Measurements from ENCODE around the gene SCLT1.
A peak's percentile ranks its signal among the peaks of the same experiment; 100 is the strongest.

SCLT1 gene

DNA sequence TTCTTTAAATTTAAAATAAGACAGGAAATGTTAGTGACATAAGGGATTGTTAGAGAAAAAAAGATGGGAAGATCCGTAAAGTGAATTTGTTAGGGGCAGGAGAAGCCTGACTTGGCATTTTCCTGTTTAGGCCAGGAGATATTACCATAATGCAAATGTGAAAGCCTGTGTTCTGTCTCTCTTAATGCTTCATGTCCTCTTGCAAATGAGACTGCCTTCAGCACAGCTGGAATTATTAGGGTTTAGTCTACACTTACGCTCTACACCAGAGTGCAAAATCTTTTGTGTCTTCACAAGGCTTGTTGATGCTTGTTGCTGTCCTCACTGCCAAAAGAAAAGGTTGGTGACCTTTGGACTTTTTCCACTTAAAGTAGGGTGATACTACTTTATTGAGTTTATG lies 227.1 kb downstream of the SCLT1 start:
- TF ChIP-seq FOXP2 (optimal IDR thresholded peaks at IDR 0.05; ENCODE audit: borderline replicate concordance, extremely low read depth, extremely low read length, insufficient read depth) = no peak

DNA sequence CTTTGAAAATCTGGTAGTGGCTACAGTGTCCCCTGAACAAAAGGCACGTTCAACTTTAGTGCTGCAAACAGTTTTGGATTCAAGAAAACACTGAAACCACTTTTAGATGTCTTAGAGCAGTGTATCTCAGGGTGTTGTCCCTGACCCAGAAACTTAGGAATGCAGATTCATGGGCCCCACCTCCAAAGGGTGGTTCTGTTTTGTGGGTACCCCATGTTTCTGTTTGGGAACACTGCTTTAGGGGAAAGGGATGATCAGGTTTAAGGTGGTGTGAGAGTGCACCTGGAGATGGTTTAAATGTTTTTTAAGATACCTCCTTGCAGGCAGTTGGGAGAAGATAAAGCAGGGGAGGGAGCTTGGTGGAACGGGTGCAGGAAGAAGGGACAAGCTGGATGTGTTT lies 228.2 kb downstream of the SCLT1 start:
- TF ChIP-seq TAF1 (IDR thresholded peaks at IDR 0.05; ENCODE audit: borderline replicate concordance, insufficient read depth, low read length) = no peak
- no peak for TF ChIP-seq SIN3A (IDR thresholded peaks at IDR 0.05; ENCODE audit: borderline replicate concordance, insufficient read depth, low read length)
- TF ChIP-seq, protein P1, sequence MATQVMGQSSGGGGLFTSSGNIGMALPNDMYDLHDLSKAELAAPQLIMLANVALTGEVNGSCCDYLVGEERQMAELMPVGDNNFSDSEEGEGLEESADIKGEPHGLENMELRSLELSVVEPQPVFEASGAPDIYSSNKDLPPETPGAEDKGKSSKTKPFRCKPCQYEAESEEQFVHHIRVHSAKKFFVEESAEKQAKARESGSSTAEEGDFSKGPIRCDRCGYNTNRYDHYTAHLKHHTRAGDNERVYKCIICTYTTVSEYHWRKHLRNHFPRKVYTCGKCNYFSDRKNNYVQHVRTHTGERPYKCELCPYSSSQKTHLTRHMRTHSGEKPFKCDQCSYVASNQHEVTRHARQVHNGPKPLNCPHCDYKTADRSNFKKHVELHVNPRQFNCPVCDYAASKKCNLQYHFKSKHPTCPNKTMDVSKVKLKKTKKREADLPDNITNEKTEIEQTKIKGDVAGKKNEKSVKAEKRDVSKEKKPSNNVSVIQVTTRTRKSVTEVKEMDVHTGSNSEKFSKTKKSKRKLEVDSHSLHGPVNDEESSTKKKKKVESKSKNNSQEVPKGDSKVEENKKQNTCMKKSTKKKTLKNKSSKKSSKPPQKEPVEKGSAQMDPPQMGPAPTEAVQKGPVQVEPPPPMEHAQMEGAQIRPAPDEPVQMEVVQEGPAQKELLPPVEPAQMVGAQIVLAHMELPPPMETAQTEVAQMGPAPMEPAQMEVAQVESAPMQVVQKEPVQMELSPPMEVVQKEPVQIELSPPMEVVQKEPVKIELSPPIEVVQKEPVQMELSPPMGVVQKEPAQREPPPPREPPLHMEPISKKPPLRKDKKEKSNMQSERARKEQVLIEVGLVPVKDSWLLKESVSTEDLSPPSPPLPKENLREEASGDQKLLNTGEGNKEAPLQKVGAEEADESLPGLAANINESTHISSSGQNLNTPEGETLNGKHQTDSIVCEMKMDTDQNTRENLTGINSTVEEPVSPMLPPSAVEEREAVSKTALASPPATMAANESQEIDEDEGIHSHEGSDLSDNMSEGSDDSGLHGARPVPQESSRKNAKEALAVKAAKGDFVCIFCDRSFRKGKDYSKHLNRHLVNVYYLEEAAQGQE (IDR thresholded peaks at IDR 0.05; ENCODE audit: insufficient read depth in 1 of 2, low read depth in 2 of 2, low read length in 2 of 2) = no peak

DNA sequence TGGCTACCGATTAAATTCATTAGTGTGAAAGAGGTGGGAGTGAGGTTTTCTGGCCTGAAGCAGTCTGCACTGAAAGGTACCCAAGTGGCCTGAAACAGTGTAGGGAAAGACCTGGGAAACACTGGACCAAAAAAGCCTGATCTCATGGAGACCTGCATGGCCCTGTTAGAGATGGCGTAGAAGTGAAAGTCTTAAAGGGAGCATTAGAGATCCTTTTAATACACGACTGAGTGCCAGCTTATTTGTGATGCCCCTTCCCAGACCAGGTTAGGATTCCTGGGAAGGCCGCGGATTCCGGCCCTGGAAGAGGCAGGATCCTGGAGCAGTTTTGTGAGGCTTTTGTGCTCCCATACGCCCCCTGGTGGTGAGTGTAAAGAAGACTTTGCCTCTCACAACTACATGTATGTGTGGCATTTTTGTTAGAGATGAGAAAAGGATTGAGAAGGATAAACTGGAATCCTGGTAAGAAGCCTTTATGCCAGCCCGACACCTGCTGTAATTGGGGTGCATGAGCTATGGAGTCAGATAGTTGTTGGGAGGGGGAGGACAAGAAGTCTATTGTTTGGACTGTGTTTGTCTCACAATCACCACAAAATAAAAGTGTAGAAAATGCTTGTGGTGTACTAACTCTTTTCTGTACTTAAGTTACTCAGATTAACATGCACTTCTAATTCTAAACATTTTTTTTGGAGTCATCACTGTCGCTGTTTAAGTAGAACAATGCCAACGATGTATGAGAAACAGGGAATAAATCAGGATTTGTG lies 229.8 kb downstream of the SCLT1 start:
- no peak for TF ChIP-seq POLR2AphosphoS5 (IDR thresholded peaks at IDR 0.05; ENCODE audit: low read depth, low read length)
- TF ChIP-seq, protein P1 (IDR thresholded peaks at IDR 0.05; ENCODE audit: insufficient read depth in 1 of 2, low read depth in 2 of 2, low read length in 2 of 2) = no peak
- TF ChIP-seq SIN3A (IDR thresholded peaks at IDR 0.05; ENCODE audit: borderline replicate concordance, insufficient read depth, low read length) = no peak
- TF ChIP-seq FOXP2 (optimal IDR thresholded peaks at IDR 0.05; ENCODE audit: borderline replicate concordance, extremely low read depth, extremely low read length, insufficient read depth) = no peak
- TF ChIP-seq TAF1 (IDR thresholded peaks at IDR 0.05; ENCODE audit: borderline replicate concordance, insufficient read depth, low read length) = no peak

DNA sequence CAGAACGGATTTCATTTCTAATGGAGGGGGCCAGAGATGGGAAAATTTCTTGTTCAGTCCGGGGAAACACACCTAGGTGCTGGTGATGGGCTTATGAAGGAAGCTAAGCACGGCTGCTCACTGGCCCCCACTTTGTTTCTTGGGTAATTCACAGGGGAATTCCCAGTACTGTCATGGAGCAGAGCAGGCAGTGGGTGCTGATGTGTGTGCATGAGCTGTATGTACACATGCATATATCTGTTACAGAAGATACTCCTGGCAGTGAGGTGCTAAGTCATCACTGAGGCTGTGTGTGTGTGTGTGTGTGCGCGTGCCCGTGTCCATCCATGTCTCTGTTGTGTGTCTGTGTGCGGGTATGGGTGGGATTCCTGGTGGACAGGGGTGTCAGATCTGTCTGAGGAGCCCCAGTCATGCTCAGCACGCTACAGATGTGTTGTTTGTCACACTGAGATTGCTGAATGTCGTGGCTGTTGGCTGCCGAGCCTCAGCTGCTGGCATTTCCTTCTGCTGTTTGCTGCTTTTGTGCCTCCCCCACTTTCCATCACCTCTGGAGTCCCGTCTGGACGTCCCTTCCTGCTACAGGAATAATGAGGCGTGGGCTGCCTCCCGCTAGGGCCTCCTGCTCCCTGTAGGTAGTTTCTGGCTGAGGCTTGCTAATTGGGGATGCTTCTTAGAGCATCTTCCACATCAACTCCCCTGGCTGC lies 230.6 kb downstream of the SCLT1 start:
- peak; percentile 42 for TF ChIP-seq FOXP2 (optimal IDR thresholded peaks at IDR 0.05; ENCODE audit: borderline replicate concordance, extremely low read depth, extremely low read length, insufficient read depth)
- no peak for TF ChIP-seq SIN3A (IDR thresholded peaks at IDR 0.05; ENCODE audit: borderline replicate concordance, insufficient read depth, low read length)
- TF ChIP-seq POLR2AphosphoS5 (IDR thresholded peaks at IDR 0.05; ENCODE audit: low read depth, low read length) = no peak

DNA sequence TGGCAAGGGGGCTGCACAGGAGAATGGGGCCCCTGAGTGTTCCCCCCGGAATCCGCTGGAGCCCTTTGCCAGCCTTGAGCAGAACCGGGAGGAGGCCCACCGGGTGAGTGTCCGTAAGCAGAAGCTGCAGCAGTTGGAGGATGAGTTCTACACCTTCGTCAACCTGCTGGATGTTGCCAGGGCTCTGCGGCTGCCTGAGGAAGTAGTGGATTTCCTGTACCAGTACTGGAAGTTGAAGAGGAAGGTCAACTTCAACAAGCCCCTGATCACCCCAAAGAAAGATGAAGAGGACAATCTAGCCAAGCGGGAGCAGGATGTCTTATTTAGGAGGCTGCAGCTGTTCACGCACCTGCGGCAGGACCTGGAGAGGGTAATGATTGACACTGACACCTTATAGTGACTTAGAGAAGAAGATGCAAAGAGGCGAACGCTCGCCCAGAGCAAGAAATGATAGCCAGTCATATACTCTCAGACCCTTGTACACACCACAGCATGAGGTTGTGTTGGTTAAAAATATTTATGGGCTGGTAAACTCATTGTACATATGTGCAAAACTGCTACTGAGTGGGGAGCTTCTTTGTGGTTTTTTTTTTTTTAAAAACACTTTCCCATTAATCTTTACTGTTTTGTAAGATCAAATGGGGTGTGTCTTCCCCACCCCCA lies 231.4 kb downstream of the SCLT1 start:
- TF ChIP-seq TAF1 (IDR thresholded peaks at IDR 0.05; ENCODE audit: borderline replicate concordance, insufficient read depth, low read length) (no peak), POLR2AphosphoS5 (IDR thresholded peaks at IDR 0.05; ENCODE audit: low read depth, low read length) (no peak), FOXP2 (optimal IDR thresholded peaks at IDR 0.05; ENCODE audit: borderline replicate concordance, extremely low read depth, extremely low read length, insufficient read depth) (no peak), SIN3A (IDR thresholded peaks at IDR 0.05; ENCODE audit: borderline replicate concordance, insufficient read depth, low read length) (no peak)
- TF ChIP-seq, protein P1 (IDR thresholded peaks at IDR 0.05; ENCODE audit: insufficient read depth in 1 of 2, low read depth in 2 of 2, low read length in 2 of 2) = no peak
